WI38 (cell line): Measurements from ENCODE around the gene PTPN21.

Source experiments
- H3K4me3 ChIP-seq: 2 replicates; pipeline ENCODE4 v1.5.1; 2011; ENCODE audit warnings: low read depth, mild to moderate bottlenecking, control low read depth, low read length
- CTCF ChIP-seq: IDR thresholded peaks from 2 replicates; pipeline ENCODE4 v1.5.1; 2012; ENCODE audit warnings: low read depth, mild to moderate bottlenecking, control low read depth, low read length

The PTPN21 gene

GRCh38 chr14:88470542-88471440, 84.0 kb downstream of the PTPN21 start:
- no peak for TF ChIP-seq CTCF
- H3K4me3 ChIP-seq = no peak overlapping the region

DNA sequence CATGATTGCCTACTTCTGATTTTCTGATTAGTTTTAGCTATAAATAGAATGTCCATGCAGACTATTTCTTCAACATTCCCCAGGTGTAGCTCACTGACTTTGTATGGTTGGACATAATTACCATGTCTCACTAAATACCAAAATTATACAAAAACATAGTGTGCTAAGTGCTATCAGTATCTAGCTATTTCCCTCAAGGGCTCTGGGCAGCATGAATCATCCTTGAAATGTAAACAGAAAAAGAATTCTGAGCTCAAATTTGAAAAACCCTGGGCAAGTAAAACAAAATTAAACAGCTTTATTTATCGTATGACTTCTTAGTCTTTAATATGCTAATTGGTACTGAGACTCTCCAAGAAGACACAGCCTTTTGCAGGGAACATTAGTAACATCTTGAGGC, 86.4 kb downstream of the PTPN21 start:
- H3K4me3 ChIP-seq = no peak overlapping the region
- no peak for TF ChIP-seq CTCF

DNA sequence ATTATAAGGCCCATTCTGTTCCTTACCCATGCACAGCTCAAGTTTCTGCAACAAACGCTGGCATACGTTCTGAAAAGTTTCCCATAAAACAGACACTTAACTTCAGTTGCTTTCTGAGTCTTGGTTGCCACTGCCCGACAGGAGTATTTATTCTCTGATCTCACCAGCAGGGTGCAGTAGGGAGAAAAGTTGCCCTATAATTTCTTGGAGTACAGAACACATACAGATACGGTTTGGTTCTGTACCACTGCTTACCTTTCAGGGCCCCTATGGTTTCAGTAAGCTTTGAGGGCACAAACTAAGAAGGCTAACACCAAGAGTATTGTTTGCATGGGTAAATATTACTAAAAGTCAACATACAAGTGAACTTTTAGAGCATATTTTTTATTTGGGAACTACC, 91.5 kb downstream of the PTPN21 start:
- TF ChIP-seq CTCF = peak; percentile 35
- H3K4me3 ChIP-seq = no peak overlapping the region

DNA sequence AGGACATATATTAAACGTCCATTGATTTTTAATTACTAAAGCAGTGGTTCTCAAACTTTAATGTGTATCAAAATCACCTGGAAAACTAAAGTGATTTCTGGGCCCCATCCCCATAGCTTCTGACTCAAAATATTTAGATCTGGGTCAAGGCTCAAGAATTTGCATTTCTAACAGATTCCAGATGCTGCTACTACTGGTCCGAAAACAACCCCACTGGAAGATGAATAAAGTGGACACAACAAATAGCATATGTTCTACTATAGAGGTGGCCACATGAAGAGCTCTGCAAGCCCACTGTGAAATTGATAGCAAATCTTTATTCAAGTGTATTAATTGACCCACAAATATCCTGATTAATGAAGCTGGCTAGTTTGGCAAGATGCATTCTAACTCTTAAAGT, 99.9 kb downstream of the PTPN21 start:
- H3K4me3 ChIP-seq = no peak overlapping the region
- no peak for TF ChIP-seq CTCF

GRCh38 chr14:88452231-88452630, 102.6 kb downstream of the PTPN21 start:
- no peak for TF ChIP-seq CTCF
- H3K4me3 ChIP-seq = no peak overlapping the region

GRCh38 chr14:88439088-88439487, 115.7 kb downstream of the PTPN21 start:
- no peak for TF ChIP-seq CTCF
- no peak overlapping the region for H3K4me3 ChIP-seq

DNA sequence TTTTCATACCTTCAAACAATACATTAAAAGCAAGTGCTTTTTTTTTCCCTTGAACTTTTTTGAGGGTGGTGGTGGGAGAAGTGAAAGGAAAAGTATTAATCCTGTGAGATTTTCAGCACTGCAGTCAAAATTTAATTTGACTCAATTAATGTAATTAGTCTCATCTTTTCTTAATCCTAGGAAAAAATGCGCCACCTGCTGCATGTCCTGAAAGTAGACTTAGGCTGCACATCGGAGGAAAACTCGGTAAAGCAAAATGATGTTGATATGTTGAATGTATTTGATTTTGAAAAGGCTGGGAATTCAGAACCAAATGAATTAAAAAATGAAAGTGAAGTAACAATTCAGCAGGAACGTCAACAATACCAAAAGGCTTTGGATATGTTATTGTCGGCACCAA, 117.1 kb downstream of the PTPN21 start:
- H3K4me3 ChIP-seq = no peak overlapping the region
- TF ChIP-seq CTCF = 0 out of 2 replicates have a peak, but pooled peaks have one; percentile 12
